ENCODE data around the gene MEN1. TPM values are rescaled to one million over a fixed set of nuclear protein-coding genes. Genes with fewer than 3 reads are reported as not detected.
A peak's percentile ranks its signal among the peaks of the same experiment; 100 is the strongest.

The MEN1 gene
- total and polyA plus RNA-seq, 2 of the 13 experiments (the other 11 are each of a cell fraction or from before 2014, with no cell fraction given), result 20.5 to 27.3 TPM

DNA sequence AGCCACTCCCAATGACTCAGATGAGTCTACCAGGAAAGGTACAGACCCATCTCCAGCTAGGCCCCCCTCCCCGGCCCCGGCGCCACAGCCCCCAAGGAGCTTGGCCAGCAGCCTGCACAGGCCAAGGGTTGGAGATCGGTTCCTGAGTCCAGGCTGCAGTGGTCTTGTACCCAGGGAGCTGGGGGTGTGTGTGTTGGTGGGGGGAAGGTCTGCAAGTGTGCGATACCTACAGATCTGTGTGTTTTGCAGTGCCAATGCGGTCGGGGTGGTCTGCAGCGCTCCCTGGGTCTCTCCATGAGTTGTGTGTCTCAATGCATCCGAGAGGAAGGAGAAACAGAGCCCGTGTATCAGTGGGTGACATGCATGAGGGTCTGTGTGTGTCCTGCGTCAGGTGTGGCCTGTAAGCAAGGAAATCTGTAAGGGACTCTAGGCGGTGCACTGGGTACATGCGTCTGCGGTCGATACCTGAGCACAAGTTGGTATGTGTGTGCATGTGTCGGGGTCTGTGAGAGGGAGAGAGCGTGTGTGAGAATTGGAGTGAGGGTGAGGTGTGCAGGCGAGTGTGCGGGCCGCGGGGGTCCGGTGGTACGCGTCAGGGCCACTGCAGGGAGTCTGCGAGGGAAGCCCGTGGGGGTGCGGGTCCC lies 33.5 kb upstream of the MEN1 start (continued):
- TF ChIP-seq, protein P1, sequence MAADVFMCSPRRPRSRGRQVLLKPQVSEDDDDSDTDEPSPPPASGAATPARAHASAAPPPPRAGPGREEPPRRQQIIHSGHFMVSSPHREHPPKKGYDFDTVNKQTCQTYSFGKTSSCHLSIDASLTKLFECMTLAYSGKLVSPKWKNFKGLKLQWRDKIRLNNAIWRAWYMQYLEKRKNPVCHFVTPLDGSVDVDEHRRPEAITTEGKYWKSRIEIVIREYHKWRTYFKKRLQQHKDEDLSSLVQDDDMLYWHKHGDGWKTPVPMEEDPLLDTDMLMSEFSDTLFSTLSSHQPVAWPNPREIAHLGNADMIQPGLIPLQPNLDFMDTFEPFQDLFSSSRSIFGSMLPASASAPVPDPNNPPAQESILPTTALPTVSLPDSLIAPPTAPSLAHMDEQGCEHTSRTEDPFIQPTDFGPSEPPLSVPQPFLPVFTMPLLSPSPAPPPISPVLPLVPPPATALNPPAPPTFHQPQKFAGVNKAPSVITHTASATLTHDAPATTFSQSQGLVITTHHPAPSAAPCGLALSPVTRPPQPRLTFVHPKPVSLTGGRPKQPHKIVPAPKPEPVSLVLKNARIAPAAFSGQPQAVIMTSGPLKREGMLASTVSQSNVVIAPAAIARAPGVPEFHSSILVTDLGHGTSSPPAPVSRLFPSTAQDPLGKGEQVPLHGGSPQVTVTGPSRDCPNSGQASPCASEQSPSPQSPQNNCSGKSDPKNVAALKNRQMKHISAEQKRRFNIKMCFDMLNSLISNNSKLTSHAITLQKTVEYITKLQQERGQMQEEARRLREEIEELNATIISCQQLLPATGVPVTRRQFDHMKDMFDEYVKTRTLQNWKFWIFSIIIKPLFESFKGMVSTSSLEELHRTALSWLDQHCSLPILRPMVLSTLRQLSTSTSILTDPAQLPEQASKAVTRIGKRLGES (CRISPR knock-in tag; IDR thresholded peaks at IDR 0.05; ENCODE audit: borderline replicate concordance), result no peak
- TF ChIP-seq ARHGAP35 (CRISPR knock-in tag; IDR thresholded peaks at IDR 0.05; ENCODE audit: borderline replicate concordance), result no peak
- TF ChIP-seq ZNF563 (CRISPR knock-in tag; IDR thresholded peaks at IDR 0.05), result peak; percentile 61; the same call in 1 of the 2 replicates
- TF ChIP-seq REPIN1 (CRISPR knock-in tag; IDR thresholded peaks at IDR 0.05; ENCODE audit: borderline replicate concordance, low read depth), result no peak

GRCh38 chr11:64842851-64843685 lies 32.7 kb upstream of the MEN1 start:
- H4K20me1 ChIP-seq (ENCODE audit: insufficient read depth, low read length), result no peaks in the 10 kb centered on the region
- peak; percentile 40 for ATAC-seq
- POLR2A ChIA-PET, result interaction anchor here (1.0 to 4.5 kb wide), 13 partner anchors 9 to 171 kb away, joined by 3 to 20 read pairs (median 5); partner anchors contain the start of genes ARL2, MAP4K2 and SF1
- H2AFZ ChIP-seq (ENCODE audit: low read length), result no peak overlapping the region
- peak overlapping the region; percentile 44 for H3K9ac ChIP-seq (ENCODE audit: insufficient read depth, low read depth, low read length)
- H3K27ac ChIP-seq (ENCODE audit: extremely low read length, insufficient read depth, low read length), result peak overlapping the region; percentile 15
- no peaks in the 10 kb centered on the region for H3K36me3 ChIP-seq (replicated peaks in 1 of 2; ENCODE audit: control insufficient read depth in 1 of 2, insufficient read depth in 2 of 2, low read length in 2 of 2)
- H3K27me3 ChIP-seq (ENCODE audit: control insufficient read depth in 1 of 2, insufficient read depth in 2 of 2, low read length in 2 of 2), result no peaks in the 10 kb centered on the region; a peak in 2 of 5 replicates
- peak; percentile 70 for DNase-seq (ENCODE audit: low spot score)
- CTCF ChIA-PET (ENCODE audit: low intra/inter-chr PET ratio, low total read pairs), result interaction anchor here (0.5 to 1.9 kb wide), 2 partner anchors 12 to 51 kb away, joined by 3 to 8 read pairs; no protein-coding TSS in a partner anchor
- no TSS peak for BruUV-seq (replicated peaks)
- in situ Hi-C loops (cut with HindIII; ENCODE audit: extremely low pct_ligation_motif_present, low pct_unique_long_range_greater_than_20kb), result loop anchor here (5.0 kb wide), 1 partner anchor 41 kb away; the partner anchor contains the start of gene MAP4K2
- peaks cover 56% of the 10 kb centered on the region for H3K4me1 ChIP-seq (ENCODE audit: insufficient read depth, low read length)
- intact Hi-C loops (cut with micrococcal nuclease; ENCODE audit: unreplicated experiment), result loop anchor here (10.0 kb wide), 1 partner anchor 58 kb away; no protein-coding TSS in a partner anchor
- peak overlapping the region; percentile 99 for H3K4me2 ChIP-seq (ENCODE audit: low read depth, low read length)
- 0% methylated on average over 1 of the region's 19 CpGs for WGBS (ENCODE audit: low lambda C conversion rate)
- H3K79me2 ChIP-seq (ENCODE audit: insufficient read depth, low read length), result no peaks in the 10 kb centered on the region
- FAIRE-seq, result no peak
- peak overlapping the region; percentile 57 to 84 (median 68) for H3K4me3 ChIP-seq (replicated peaks in 1 of 3; ENCODE audit: insufficient read depth in 1 of 3, low read depth in 2 of 3, low read length in 3 of 3)
- no peaks in the 10 kb centered on the region for H3K9me3 ChIP-seq (ENCODE audit: low read length)
- TF ChIP-seq HMGA1 (CRISPR knock-in tag; conservative IDR thresholded peaks at IDR 0.05) (no peak), ZKSCAN5 (CRISPR knock-in tag; IDR thresholded peaks at IDR 0.05) (no peak), STAG1 (CRISPR knock-in tag; IDR thresholded peaks at IDR 0.05) (no peak), ZNF629 (CRISPR knock-in tag; conservative IDR thresholded peaks at IDR 0.05) (no peak)
- TF ChIP-seq, protein P2, sequence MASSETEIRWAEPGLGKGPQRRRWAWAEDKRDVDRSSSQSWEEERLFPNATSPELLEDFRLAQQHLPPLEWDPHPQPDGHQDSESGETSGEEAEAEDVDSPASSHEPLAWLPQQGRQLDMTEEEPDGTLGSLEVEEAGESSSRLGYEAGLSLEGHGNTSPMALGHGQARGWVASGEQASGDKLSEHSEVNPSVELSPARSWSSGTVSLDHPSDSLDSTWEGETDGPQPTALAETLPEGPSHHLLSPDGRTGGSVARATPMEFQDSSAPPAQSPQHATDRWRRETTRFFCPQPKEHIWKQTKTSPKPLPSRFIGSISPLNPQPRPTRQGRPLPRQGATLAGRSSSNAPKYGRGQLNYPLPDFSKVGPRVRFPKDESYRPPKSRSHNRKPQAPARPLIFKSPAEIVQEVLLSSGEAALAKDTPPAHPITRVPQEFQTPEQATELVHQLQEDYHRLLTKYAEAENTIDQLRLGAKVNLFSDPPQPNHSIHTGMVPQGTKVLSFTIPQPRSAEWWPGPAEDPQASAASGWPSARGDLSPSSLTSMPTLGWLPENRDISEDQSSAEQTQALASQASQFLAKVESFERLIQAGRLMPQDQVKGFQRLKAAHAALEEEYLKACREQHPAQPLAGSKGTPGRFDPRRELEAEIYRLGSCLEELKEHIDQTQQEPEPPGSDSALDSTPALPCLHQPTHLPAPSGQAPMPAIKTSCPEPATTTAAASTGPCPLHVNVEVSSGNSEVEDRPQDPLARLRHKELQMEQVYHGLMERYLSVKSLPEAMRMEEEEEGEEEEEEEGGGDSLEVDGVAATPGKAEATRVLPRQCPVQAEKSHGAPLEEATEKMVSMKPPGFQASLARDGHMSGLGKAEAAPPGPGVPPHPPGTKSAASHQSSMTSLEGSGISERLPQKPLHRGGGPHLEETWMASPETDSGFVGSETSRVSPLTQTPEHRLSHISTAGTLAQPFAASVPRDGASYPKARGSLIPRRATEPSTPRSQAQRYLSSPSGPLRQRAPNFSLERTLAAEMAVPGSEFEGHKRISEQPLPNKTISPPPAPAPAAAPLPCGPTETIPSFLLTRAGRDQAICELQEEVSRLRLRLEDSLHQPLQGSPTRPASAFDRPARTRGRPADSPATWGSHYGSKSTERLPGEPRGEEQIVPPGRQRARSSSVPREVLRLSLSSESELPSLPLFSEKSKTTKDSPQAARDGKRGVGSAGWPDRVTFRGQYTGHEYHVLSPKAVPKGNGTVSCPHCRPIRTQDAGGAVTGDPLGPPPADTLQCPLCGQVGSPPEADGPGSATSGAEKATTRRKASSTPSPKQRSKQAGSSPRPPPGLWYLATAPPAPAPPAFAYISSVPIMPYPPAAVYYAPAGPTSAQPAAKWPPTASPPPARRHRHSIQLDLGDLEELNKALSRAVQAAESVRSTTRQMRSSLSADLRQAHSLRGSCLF (CRISPR knock-in tag; IDR thresholded peaks at IDR 0.05; ENCODE audit: borderline replicate concordance), result no peak

Measured in HepG2 (cell line).